ENCODE measurements around the gene FAM24A.

Gene FAM24A

DNA sequence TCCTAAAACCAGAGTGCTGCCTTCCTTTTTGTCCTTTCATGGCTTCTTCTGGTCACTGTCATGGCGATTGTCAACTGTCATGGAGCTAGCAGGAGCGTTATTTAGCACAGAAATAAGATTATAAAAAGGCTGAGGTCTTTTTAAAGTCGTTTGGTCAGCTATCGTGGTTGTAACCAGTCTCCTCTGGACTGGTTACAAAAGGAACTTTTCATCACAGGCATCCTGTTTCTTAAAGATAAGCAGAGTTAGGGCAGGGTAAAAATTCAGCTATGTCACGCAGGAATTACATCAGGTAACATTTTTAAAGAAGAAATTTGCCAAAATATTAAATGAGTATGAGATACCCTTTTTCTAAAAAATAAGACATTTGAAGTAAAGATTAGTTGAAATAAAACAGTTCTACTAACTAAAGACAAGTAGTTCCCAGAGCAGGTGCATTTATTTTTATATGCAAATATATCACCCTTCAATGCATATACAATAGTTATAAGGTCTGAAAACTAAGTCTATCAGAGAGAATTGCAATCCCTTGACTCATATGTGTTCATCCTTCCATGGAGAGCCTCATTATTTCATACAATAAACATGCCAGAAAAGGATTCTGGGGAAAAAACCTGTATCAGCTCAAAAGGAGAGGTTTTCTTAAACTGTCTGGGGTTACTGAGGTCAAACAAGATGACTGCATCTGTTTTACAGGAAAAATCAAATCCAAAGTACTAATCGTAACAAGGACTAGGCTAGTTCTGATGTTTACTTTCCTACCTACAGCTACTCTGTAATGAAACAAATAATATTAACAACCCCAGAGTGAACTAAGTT is 20.9 kb downstream of the FAM24A start:
- DNase-seq: no peak

DNA sequence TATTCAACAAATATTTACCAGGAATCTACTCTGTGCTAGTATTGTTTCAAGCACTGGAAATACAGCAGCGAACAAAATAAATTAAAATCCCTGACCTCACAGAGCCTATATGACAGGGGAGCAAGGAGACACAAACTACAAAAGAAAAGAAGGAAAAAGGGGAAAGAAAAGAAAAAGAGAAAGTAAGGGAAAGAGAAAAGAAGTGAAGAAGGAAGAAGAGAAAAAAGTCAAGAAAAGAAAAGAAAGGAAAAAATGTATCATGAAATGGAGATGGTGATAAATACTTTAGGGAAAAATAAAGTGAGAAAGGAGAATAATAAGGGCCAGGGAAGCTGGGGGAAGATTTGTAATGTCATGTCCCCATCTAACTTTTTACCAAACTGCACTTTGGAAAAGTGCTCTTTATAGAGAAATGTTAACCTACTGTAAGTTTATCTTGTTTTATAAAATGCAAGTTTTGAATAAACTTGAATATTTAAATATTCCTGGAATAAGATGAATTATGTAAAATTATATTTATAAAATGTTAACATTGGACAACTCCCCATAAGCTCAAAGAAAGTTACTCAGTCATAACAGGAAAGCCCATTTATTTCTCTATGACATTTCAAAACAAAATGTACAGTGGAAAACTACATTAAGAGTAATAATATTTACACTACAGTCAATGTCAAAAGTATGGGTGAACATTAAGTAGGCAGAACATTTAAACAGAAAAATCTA is 28.9 kb downstream of the FAM24A start:
- no peak for DNase-seq

DNA sequence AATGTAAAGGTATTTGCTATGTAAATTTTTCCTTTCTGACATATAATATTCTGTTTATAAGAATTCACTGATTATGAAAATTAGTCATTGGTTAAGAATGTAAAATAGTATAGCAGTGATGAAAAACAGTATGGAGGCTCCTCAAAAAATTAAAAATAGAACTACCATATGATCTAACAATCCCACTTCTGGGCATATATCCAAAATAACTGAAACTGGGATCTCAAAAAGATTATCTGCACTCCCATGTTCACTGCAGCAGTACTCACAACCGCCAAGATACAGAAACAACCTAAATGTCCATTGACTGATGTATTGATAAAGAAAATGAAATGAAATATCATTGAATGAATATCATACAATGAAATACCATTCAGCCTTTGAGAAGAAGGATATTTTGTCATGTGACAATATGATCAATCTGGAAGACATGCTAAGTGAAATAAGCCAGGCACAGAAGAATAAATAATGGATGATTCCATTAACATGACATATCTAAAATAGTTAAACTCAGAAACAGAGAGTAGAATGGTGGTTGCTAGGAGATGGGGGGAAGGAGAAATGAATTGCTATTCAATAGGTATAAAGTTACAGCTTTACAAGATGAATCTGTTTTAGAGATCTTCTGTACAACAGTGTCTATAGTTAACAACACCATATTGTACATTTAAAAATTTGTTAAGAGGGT is 29.6 kb downstream of the FAM24A start:
- no peak for DNase-seq

DNA sequence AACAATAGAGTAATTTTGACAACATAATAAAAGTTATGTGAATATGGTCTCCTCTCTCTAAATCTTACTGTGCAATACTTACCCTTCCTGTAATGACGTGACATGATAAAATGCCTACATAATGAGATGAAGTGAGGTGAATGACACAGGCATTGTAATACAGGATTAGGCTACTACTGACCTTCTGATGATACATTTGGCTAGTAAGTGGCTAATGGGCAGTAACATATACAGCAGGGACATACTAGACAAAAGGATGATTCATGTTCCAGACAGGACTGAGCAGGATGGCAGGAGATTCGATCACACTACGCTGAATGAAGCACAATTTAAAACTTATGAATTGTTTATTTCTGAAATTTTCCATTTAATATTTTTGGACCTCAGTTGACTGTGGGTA is 38.9 kb downstream of the FAM24A start:
- no peak for DNase-seq

GRCh38 chr10:122953902-122954730 is 43.7 kb downstream of the FAM24A start, which contains the start of gene C10orf88:
Gene C10orf88 (minus strand): TSS chr10:122954227. CDS start chr10:122954178, 49 bp downstream.
- peak; percentile 97 for DNase-seq

DNA sequence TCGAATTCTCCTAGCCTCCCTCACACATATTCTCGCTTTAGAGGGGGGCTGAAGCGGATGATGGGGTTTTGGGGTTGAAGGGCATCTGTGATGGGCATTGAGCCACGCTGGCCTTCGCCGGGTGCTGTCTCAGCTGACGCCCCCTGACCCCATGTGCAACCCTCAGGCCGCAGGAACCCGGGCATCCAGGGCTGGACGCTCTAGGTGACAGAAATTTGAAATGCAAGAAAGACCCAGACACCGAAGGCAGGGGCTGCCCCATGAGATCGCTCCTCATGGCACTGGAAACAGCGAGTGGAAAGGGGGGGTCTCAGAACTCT is 44.3 kb downstream of the FAM24A start:
- no peak for DNase-seq

GRCh38 chr10:122955892-122956291 is 45.5 kb downstream of the FAM24A start:
- no peak for DNase-seq

DNA sequence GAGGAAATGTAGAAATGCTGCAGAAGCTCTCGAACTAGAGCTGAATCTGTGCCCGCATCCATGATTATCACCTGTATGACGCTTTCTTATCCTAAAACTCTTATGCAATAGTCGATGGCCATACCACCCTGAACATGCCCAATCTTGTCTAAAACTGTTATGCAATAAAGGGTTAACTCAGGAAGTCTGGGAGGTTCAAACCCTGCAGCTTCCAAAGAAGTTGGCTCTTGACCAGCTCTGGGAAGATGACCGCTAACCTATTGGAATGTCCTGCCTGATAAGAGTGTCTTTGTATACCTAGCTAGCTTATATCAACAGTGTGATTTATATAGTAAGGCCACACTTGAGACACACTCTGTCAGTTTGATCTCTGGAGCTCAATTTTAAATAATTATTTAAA is 47.1 kb downstream of the FAM24A start:
- DNase-seq: no peak

GRCh38 chr10:122962405-122962804 is 52.0 kb downstream of the FAM24A start:
- DNase-seq: no peak

Measured in stimulated activated CD4-positive, alpha-beta T cell treated with anti-CD3 and anti-CD28 coated beads, Interleukin-15, amount 100 ng/mL, for 24 hours (primary cell).